OCI-LY1 (cell line): Measurements from ENCODE around the gene PRAC1.

Source experiments
- EZH2 ChIP-seq: fragments of 200-600 bp; sonication (generic), shearing (Covaris generic); IDR thresholded peaks from 2 replicates; pipeline ENCODE4 v1.8.0; 2017; ENCODE audit warnings: borderline replicate concordance, mixed run types, mild to moderate bottlenecking, antibody characterized with exemption, low read length, moderate library complexity, mixed read lengths
- TF ChIP-seq, protein P1 (sequence below): fragments of 200-600 bp; sonication (generic), shearing (Covaris generic); IDR thresholded peaks from 2 replicates; pipeline ENCODE4 v1.5.1; 2017; ENCODE audit warnings: mild to moderate bottlenecking, antibody characterized with exemption, low read length, moderate library complexity, mixed read lengths

DNA sequence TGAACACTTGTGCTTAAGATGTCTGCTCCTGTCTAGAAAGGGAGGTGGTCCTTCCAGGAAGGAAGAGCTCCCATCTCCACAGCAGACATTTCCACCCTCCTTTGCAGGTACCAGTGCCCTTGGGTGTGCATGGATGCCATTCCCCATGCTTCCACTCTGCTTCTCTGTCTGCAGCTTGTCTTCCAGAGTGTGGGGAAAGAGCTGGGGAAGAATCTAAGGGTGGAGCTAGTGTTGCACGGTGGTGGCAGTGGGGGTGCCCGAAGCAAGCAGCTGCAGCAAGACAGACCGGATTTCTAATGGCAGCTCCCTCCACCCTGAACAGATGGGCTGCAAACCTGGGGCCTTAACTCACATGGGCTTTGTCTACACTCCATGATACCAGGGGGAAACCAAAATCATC lies 28.9 kb upstream of the PRAC1 start:
- TF ChIP-seq, protein P1, sequence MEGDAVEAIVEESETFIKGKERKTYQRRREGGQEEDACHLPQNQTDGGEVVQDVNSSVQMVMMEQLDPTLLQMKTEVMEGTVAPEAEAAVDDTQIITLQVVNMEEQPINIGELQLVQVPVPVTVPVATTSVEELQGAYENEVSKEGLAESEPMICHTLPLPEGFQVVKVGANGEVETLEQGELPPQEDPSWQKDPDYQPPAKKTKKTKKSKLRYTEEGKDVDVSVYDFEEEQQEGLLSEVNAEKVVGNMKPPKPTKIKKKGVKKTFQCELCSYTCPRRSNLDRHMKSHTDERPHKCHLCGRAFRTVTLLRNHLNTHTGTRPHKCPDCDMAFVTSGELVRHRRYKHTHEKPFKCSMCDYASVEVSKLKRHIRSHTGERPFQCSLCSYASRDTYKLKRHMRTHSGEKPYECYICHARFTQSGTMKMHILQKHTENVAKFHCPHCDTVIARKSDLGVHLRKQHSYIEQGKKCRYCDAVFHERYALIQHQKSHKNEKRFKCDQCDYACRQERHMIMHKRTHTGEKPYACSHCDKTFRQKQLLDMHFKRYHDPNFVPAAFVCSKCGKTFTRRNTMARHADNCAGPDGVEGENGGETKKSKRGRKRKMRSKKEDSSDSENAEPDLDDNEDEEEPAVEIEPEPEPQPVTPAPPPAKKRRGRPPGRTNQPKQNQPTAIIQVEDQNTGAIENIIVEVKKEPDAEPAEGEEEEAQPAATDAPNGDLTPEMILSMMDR: no peak
- TF ChIP-seq EZH2: no peak
